Activated T-cell treated with anti-CD3 and anti-CD28 coated beads, Interleukin-2, amount 50 U/mL, for 1 hour (primary cell): ENCODE data around the gene ANKRD9.

Experiments used
- DNase-seq: peaks from one replicate; pipeline ENCODE4 v3.0.0-alpha.2; 2020

ANKRD9 gene

GRCh38 chr14:102496958-102497744 lies 12.4 kb downstream of the ANKRD9 start:
- DNase-seq: no peak

DNA sequence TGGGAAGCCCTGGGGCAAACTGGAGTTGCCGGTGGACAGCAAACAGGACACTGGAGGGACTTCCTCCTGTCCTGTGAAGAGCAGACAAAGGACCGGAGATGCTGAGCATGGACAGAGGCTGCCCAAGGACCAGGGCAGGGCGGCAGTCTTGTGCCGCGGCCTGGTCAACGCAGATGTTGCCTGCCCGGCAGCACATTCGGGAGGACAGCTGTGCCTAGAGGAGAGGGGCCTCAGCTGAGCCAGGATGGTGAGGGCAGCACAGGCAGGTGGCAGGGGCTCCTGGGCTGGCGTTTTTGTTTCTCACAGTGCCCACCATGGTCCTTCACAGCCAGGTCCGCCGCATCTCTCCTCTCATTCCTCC lies 13.3 kb downstream of the ANKRD9 start:
- DNase-seq: no peak

GRCh38 chr14:102495491-102496330 lies 13.9 kb downstream of the ANKRD9 start:
- DNase-seq: no peak

DNA sequence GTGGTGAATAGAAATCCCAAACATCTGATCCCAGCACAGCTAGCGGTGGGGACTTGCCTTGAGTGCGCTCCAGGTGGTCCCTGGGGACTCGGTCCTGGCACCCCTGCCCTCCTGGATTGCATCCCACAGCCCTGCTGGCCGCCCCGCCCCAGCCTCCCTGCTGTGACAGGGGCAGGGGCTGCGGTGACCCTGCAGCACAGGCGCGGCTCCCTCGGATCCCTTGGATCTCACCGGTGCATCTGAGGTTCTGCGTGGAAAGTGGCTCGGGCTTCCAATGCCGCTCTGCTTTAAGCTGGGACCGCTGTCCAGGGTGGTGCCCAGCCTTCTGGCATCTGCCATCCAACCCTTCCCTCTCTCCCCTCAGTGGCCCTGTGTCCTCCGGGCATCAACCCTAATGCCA lies 16.0 kb downstream of the ANKRD9 start:
- no peak for DNase-seq

DNA sequence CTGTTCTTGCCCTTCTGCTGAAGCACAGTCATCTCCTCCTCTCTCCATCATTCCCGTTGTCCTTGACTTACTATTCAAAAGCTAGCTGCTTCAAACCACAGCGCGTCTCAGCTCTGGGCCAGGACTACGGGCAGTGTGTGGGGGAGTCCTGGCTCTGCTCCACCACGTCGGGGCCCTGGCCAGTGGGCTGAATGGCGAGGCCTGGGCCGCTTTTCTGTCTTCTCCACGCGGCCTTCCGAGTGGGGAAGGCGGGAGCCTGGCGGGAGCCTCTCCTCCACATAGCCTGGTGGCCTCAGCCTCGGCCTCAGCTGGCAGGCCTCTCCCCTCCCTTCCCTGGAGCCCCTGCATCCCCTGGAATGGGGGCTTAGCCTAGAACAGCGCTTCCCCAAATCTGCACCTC lies 16.5 kb downstream of the ANKRD9 start:
- DNase-seq: no peak

GRCh38 chr14:102492531-102492910 lies 17.1 kb downstream of the ANKRD9 start:
- DNase-seq: no peak

DNA sequence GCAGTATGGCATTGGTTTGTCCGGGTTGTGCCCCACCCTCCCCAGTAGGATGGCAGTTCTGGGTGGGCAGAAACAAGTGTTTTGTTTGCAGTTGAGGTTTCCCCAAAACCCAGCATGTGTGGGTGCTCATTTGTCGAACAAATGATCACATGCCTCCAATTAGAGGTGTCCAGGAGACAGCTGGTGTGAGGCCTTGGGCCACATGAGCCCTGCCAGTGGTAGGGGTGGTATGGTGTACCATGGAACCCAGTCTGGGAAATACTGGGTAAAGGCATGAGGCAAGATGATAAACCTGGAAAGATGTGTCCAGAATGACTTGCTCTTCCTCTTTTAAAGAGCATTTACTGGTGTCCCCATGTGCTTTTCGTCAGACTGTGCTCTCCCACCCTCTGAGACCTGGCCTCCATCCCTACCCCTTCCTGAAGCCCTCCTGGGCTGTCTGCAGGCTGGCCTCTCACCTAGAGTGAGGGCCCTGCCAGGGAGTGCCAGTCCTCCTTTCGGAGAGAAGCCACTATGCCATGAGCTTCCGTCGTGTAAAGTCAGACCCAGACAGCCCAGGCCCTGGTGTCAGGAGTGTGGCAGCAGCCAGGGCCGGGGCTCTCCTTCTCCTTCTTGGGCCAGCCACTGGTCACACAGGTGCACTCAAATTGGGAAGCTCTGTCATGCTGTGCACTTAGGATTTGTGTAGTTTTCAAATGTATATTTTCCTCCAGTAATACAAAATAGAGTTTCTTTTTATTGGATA lies 17.6 kb downstream of the ANKRD9 start:
- no peak for DNase-seq

DNA sequence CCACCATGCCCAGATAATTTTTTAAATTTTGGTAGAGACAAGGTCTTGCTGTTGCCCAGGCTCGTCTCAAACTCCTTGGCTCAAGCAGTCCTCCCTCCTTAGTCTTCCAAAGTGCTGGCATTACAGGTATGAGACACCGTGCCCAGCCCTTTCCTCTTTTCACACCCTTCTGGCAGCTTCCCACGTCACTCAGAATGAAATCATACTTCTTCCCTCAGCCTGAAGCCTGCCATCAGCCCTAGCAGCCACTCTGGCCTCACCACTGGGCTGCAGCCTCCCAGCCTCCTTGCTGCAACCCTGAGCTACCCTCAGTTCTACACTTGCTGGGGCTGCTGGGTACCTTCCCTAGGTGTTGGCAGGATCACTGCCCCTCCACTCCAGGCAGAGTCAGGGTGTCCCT lies 18.2 kb downstream of the ANKRD9 start:
- DNase-seq: no peak

- no peak for DNase-seq
Measured at GRCh38 chr14:102490456-102490855, 19.1 kb downstream of the ANKRD9 start.

DNA sequence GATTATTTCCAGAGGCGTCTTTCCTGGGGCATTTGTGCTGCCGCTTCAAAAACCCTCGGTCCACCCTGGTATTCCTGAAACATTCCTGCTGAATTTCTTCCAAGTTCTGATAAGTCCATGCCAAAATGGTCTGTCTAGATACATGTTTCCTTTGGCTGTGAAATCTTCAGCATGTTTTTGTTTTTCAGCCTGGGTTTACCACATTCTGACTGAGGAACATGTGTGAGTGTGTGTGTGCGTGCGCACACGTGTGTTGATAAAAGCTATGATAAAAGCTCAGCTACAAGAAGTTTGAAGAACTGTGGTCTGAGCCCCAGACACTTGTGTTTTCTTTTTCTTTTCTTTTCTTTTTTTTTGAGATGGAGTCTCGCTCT lies 22.4 kb downstream of the ANKRD9 start:
- DNase-seq: no peak

- DNase-seq: no peak
Measured at GRCh38 chr14:102486513-102487203, 22.9 kb downstream of the ANKRD9 start.

- DNase-seq: no peak
Measured at GRCh38 chr14:102485693-102486512, 23.7 kb downstream of the ANKRD9 start.

GRCh38 chr14:102484316-102484715 lies 25.3 kb downstream of the ANKRD9 start:
- DNase-seq: no peak

DNA sequence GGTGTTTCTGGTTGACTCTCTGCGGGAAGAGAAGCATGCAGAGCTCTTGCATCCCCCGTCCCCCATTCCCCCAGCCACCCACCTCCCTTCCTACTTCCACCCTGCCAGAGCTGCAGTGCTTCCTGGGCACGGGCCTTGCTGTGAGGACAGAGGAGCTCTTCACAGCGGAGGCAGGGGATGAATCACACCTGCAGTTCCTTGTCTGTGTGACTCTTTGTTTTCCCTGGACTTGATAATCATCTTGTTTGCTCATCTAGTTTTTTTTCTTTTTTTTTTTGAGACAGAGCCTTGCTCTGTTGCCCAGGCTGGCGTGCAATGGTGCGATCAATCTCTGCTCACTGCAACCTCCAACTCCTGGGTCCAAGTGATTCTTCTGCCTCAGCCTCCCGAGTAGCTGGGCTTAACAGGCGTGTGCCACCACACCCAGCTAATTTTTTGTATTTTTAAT lies 27.8 kb downstream of the ANKRD9 start:
- no peak for DNase-seq

GRCh38 chr14:102481371-102481770 lies 28.2 kb downstream of the ANKRD9 start:
- no peak for DNase-seq

GRCh38 chr14:102479777-102480176 lies 29.8 kb downstream of the ANKRD9 start:
- DNase-seq: no peak

DNA sequence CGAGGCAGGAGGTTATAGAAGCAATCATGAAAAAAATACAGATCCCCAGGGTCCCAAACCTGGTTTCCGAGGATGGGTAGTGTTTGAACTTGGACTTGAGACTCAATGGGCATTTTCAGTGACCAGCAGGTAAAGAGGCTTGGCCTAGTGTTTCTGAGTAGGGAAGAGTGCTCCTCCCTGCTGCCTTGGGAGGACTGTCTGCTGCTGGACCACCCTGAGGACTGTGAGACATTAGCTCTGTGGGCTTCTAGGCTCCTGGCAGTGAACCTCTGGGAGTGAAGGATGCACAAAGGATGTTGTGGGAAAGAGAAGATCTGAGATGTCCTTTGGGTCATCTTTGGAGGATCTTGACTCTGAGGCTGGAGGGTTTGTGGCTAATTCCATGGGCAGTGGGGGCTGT lies 30.5 kb downstream of the ANKRD9 start:
- DNase-seq: no peak

DNA sequence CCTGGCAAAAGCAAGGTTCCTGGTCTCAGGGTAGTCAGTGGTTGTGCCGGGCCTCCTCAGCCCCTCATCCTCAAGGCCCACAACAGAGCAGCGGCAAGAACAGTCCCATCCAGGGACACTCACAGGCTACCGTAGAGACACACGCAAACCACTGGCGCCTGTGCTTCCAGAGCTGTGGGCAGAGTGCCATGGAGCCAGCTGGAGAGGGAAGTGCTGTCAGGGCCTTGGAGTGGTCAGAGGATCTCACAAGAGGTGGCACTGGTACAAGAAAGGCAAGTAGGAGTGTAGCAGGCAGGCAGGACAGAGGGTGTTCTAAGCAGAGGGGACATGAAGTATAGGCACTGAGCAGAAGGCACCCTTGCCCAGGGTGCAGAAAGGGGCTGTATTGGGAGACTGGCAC lies 34.6 kb downstream of the ANKRD9 start:
- DNase-seq: no peak

- DNase-seq: no peak
Measured at GRCh38 chr14:102473559-102473958, 36.0 kb downstream of the ANKRD9 start.

GRCh38 chr14:102472791-102473150 lies 36.8 kb downstream of the ANKRD9 start:
- no peak for DNase-seq

DNA sequence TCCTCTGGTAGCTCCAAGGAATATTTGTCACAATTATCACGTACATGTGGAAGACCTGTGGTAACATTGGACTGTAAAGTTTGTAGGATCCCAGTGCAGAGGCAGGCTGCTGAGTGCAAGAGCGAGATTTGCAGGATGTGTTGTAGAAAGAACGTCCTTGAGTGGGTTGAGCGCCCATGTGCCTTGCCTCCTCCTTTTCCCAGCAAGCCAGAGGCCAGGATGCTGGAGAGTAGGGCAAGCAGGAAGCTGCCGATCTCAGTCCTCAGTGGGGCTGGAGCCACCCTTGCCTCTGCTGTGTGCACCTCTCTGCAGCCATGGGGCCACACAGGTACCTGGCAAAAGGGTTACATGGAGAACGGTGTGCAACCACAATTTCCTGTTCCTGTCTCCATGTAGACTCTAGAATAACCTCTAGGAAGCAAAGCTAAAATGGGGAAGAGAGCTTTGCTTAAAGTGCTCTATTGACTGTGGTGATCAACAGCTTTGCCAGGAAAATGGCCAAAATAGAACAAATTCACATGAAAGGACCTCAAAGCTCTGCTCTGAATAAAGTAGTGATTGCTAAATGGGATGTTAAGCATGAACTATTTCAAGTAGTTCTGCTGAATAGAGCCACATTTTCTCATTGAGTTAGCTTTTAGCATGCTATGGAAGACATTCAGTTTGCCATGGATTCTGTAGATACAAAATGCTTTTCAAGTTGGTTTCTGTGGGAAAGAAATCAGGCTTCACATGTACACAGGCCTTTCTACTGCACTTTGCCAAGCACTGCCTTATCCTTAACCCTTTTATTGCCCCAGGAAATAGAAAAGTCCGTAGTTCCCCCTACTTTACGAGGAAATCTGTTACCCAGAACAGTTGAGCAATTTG lies 37.4 kb downstream of the ANKRD9 start:
- DNase-seq: no peak
